Mesodermal cell (in vitro differentiated cells): ENCODE measurements around the gene AQP12B.
"Not testable (repeated sequence)": the region's sequence is repeated elsewhere in the genome, so short reads cannot be mapped to it uniquely, and the experiment has no call there.

Experiments used
- H3K27ac ChIP-seq: 2 replicates; pipeline ENCODE4 v1.7.0; 2013; ENCODE audit warnings: mild to moderate bottlenecking, low read depth, low read length, moderate library complexity; ENCODE audit not compliant: severe bottlenecking
- H3K36me3 ChIP-seq: 2 replicates; pipeline ENCODE4 v1.7.1; 2013; ENCODE audit warnings: mild to moderate bottlenecking, low read length, moderate library complexity; ENCODE audit not compliant: control insufficient read depth, insufficient read depth
- H3K4me1 ChIP-seq: one replicate; pipeline ENCODE4 v1.7.1; 2013; ENCODE audit warnings: mild to moderate bottlenecking, low read length; ENCODE audit not compliant: insufficient read depth, control insufficient read depth, poor library complexity, severe bottlenecking
- H3K4me3 ChIP-seq: 2 replicates; pipeline ENCODE4 v1.7.0; 2013; ENCODE audit warnings: low read length, control low read depth, mild to moderate bottlenecking; ENCODE audit not compliant: insufficient read depth, poor library complexity, severe bottlenecking; ENCODE audit errors: extremely low read depth
- H3K9me3 ChIP-seq: 2 replicates; pipeline ENCODE4 v1.7.1; 2013; ENCODE audit warnings: mild to moderate bottlenecking, low read length, moderate library complexity; ENCODE audit not compliant: control insufficient read depth
- WGBS, 2 experiments: methylation state at CpG; one replicate each; pipeline ENCODE4 v1.1.5; 2013; ENCODE audit warnings: missing lambda C conversion rate in 2 of 2; ENCODE audit not compliant: insufficient coverage in 2 of 2; 5-methylcytosine and 5-hydroxymethylcytosine counted together

Gene AQP12B

GRCh38 chr2:240708457-240708856 lies 25.8 kb upstream of the AQP12B start:
- no peaks in the 10 kb centered on the region for H3K4me1 ChIP-seq
- 78 to 80% methylated on average over 6 of the region's 7 CpGs for WGBS, 2 experiments
- H3K27ac ChIP-seq, result no peak overlapping the region
- no peaks in the 10 kb centered on the region for H3K9me3 ChIP-seq
- no peaks in the 10 kb centered on the region for H3K36me3 ChIP-seq
- no peak overlapping the region for H3K4me3 ChIP-seq

- Histone ChIP-seq H3K4me3 (no peak overlapping the region), H3K9me3 (no peaks in the 10 kb centered on the region), H3K27ac (no peak overlapping the region), H3K4me1 (no peaks in the 10 kb centered on the region), H3K36me3 (no peaks in the 10 kb centered on the region)
- 85 to 86% methylated on average over 10 of the region's 10 CpGs for WGBS, 2 experiments
These were observed 25.1 kb upstream of the AQP12B start for GRCh38 chr2:240707821-240708220.

GRCh38 chr2:240707043-240707756 lies 24.5 kb upstream of the AQP12B start:
- Histone ChIP-seq H3K27ac (no peak overlapping the region), H3K4me3 (no peak overlapping the region), H3K9me3 (no peaks in the 10 kb centered on the region), H3K36me3 (no peaks in the 10 kb centered on the region), H3K4me1 (no peaks in the 10 kb centered on the region)
- 94% methylated on average over 7 to 9 of the region's 15 CpGs for WGBS, 2 experiments

GRCh38 chr2:240705204-240705791 lies 22.6 kb upstream of the AQP12B start:
- Histone ChIP-seq H3K36me3 (no peaks in the 10 kb centered on the region), H3K4me1 (no peaks in the 10 kb centered on the region), H3K4me3 (no peak overlapping the region), H3K27ac (no peak overlapping the region), H3K9me3 (no peaks in the 10 kb centered on the region)
- WGBS, 2 experiments, result 97 to 98% methylated on average over 12 of the region's 12 CpGs

GRCh38 chr2:240704651-240705050 lies 22.0 kb upstream of the AQP12B start:
- Histone ChIP-seq H3K9me3 (no peaks in the 10 kb centered on the region), H3K27ac (no peak overlapping the region), H3K4me1 (no peaks in the 10 kb centered on the region), H3K36me3 (no peaks in the 10 kb centered on the region), H3K4me3 (no peak overlapping the region)
- WGBS, 2 experiments, result 83 to 91% methylated on average over 14 to 19 of the region's 19 CpGs

GRCh38 chr2:240703417-240704341 lies 21.0 kb upstream of the AQP12B start:
- H3K4me3 ChIP-seq, result no peak overlapping the region
- 87 to 90% methylated on average over 12 to 13 of the region's 18 CpGs for WGBS, 2 experiments

GRCh38 chr2:240702640-240703011 lies 19.9 kb upstream of the AQP12B start:
- Histone ChIP-seq H3K9me3 (no peaks in the 10 kb centered on the region), H3K36me3 (no peaks in the 10 kb centered on the region), H3K27ac (no peak overlapping the region), H3K4me3 (no peak overlapping the region), H3K4me1 (no peaks in the 10 kb centered on the region)
- 91 to 94% methylated on average over 5 to 8 of the region's 9 CpGs for WGBS, 2 experiments

More at GRCh38 chr2:240703417-240704341, 21.0 kb upstream of the AQP12B start:
- Histone ChIP-seq H3K27ac (no peak overlapping the region), H3K36me3 (no peaks in the 10 kb centered on the region), H3K4me1 (no peaks in the 10 kb centered on the region), H3K9me3 (no peaks in the 10 kb centered on the region)

- 95 to 96% methylated on average over 19 to 24 of the region's 30 CpGs for WGBS, 2 experiments
- Histone ChIP-seq H3K4me3 (no peak overlapping the region), H3K36me3 (no peaks in the 10 kb centered on the region), H3K27ac (no peak overlapping the region), H3K9me3 (no peaks in the 10 kb centered on the region), H3K4me1 (no peaks in the 10 kb centered on the region)
These were observed 19.3 kb upstream of the AQP12B start for GRCh38 chr2:240701736-240702639.

- no peak overlapping the region for H3K4me3 ChIP-seq
- 94 to 95% methylated on average over 66 of the region's 67 CpGs for WGBS, 2 experiments
- no peaks in the 10 kb centered on the region for H3K9me3 ChIP-seq
- no peaks in the 10 kb centered on the region for H3K36me3 ChIP-seq
- no peaks in the 10 kb centered on the region for H3K4me1 ChIP-seq
- no peak overlapping the region for H3K27ac ChIP-seq
These were observed 18.5 kb upstream of the AQP12B start for GRCh38 chr2:240701091-240701735.

- H3K9me3 ChIP-seq, H3K36me3 ChIP-seq, H3K4me1 ChIP-seq, H3K27ac ChIP-seq, H3K4me3 ChIP-seq: not testable (repeated sequence)
- 93 to 100% methylated on average over 2 to 13 of the region's 21 CpGs for WGBS, 2 experiments
These were observed 17.9 kb upstream of the AQP12B start for GRCh38 chr2:240700616-240701015.
